Keratinocyte (primary cell): ENCODE measurements around the gene SH2B3.

Experiments used
- EZH2 ChIP-seq: IDR thresholded peaks from one replicate; pipeline ENCODE4 v1.6.1; 2012; ENCODE audit warnings: inconsistent platforms, mild to moderate bottlenecking, low read length, moderate library complexity
- TF ChIP-seq, protein P1 (sequence below), 3 experiments: IDR thresholded peaks in 1 of 3; conservative IDR thresholded peaks in 1 of 3; optimal IDR thresholded peaks in 1 of 3; 2 replicates in 2 of 3; 3 replicates in 1 of 3; pipeline versions ENCODE3 to v1.5.1; 2011; ENCODE audit warnings: low read length in 3 of 3, mild to moderate bottlenecking in 3 of 3, moderate library complexity in 2 of 3, control low read depth in 1 of 3, inconsistent platforms in 1 of 3; ENCODE audit not compliant: insufficient read depth in 2 of 3; ENCODE audit errors: extremely low read depth in 1 of 3

DNA sequence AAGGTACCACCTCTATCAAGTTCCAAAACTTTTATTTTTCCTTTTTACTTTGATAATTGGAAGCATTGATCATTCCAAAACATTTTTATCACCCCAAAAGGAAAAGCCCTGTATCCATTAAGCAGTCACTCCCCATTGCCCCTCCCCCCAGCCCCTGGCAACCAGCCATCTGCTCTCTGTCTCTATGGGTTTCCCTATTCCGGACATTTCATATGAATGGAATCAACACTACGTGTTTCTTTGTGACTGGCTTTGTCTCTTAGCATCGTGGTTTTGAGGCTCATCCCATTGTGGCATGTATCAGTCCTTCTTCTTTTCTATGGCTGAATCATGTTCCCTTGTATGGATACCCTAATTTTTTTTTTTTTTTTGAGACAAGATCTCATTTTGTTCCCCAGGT lies 18.8 kb upstream of the SH2B3 start:
- no peak for TF ChIP-seq EZH2
- TF ChIP-seq, protein P1, sequence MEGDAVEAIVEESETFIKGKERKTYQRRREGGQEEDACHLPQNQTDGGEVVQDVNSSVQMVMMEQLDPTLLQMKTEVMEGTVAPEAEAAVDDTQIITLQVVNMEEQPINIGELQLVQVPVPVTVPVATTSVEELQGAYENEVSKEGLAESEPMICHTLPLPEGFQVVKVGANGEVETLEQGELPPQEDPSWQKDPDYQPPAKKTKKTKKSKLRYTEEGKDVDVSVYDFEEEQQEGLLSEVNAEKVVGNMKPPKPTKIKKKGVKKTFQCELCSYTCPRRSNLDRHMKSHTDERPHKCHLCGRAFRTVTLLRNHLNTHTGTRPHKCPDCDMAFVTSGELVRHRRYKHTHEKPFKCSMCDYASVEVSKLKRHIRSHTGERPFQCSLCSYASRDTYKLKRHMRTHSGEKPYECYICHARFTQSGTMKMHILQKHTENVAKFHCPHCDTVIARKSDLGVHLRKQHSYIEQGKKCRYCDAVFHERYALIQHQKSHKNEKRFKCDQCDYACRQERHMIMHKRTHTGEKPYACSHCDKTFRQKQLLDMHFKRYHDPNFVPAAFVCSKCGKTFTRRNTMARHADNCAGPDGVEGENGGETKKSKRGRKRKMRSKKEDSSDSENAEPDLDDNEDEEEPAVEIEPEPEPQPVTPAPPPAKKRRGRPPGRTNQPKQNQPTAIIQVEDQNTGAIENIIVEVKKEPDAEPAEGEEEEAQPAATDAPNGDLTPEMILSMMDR (optimal IDR thresholded peaks at IDR 0.05 in 1 of 3, IDR thresholded peaks at IDR 0.05 in 1 of 3, conservative IDR thresholded peaks at IDR 0.05 in 1 of 3; ENCODE audit: extremely low read depth in 1 of 3, insufficient read depth in 2 of 3, low read length in 3 of 3), result no peak
